OCI-LY3 (cell line): Measurements from ENCODE around the gene DNAAF8.

Source experiments
- EZH2phosphoT487 ChIP-seq: fragments of 200-600 bp; shearing (Covaris generic); IDR thresholded peaks from 2 replicates; pipeline ENCODE4 v1.6.1; 2018; ENCODE audit warnings: antibody characterized with exemption, mixed run types, low read depth
- TF ChIP-seq, protein P1 (sequence below): fragments of 200-600, 300-600 bp; sonication (generic); IDR thresholded peaks from 2 replicates; pipeline ENCODE4 v1.5.1; 2014; ENCODE audit warnings: antibody characterized with exemption, low read length, low read depth

DNA sequence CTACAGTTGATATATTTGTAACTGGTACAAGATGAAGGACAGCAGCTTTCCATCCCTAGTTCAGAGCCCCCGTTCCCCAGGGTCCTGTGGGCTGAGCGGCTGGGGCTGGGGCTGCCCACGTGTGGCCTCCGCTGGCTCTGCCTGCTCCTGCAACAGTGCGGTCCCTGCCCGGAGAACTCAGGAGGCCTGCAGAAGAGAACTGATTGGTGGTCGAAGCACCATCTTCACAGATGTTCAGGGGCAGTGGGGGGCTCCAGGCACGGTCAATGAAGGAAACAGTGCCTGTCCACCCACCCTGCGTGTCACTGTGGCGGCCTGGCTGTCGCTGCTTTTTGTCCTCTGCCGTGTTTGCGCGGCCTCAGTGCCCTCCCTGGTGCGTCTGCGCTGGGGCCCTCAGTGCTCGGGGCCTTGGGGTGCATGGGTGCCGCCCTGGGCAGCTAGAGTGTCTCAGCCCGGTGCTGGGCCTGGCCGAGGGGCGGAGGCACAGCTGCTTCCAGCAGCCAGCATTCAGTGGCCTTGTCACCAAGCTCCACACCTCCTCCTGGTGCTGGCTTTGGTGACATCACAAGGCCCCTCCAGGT lies 45.2 kb upstream of the DNAAF8 start:
- TF ChIP-seq, protein P1, sequence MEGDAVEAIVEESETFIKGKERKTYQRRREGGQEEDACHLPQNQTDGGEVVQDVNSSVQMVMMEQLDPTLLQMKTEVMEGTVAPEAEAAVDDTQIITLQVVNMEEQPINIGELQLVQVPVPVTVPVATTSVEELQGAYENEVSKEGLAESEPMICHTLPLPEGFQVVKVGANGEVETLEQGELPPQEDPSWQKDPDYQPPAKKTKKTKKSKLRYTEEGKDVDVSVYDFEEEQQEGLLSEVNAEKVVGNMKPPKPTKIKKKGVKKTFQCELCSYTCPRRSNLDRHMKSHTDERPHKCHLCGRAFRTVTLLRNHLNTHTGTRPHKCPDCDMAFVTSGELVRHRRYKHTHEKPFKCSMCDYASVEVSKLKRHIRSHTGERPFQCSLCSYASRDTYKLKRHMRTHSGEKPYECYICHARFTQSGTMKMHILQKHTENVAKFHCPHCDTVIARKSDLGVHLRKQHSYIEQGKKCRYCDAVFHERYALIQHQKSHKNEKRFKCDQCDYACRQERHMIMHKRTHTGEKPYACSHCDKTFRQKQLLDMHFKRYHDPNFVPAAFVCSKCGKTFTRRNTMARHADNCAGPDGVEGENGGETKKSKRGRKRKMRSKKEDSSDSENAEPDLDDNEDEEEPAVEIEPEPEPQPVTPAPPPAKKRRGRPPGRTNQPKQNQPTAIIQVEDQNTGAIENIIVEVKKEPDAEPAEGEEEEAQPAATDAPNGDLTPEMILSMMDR: no peak
- no peak for TF ChIP-seq EZH2phosphoT487
